ENCODE measurements around the gene MDP1.
A peak's percentile ranks its signal among the peaks of the same experiment; 100 is the strongest.

The MDP1 gene

DNA sequence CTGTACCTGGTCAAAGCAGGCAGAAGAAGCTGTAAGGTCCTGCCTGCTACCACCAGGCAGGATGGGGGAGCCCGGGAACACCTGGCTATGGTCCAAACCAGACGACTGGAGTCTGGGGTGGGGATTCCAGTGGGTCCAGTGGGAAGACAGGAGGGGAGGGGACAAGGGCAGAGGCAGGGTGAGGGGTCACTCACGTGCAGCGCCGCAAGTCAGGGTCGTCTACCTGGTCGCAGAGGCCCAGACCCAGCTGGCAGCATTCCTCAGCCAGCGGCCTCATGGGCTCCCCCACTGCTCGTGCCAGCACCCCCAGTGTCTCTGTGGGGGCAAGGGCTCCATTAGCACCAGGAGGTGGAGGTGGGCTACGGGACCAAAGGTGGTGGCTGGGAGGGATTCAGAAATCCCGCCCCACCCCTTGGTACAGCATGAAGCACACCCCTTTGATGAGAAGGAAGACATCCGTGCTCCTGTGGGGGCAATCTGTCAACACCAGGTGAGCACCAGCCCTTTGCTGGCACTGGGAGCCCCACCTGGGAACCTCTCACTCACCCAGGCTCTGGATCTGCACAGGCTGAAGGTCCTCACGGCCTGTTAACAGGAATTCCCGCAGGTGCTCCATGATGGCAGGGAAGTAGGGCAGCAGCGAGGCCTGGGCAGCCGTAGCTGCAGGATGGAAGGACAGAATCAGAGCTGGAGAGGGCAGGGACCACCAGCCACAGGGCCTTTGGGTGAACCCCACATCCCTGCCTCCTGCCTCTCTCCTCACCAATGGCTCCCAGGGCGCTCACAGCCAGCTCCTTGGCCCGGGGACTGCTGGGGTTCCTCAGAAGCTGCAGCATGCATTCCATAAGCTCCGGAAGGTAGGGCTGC, 31.5 kb downstream of the MDP1 start:
- H3K36me3 ChIP-seq (ENCODE audit: control insufficient read depth in 1 of 2, insufficient read depth in 2 of 2, low read length in 2 of 2): peaks cover 46 to 73% of the 10 kb centered on the region in 2 donors
- no peaks in the 10 kb centered on the region for H3K27me3 ChIP-seq (ENCODE audit: low read depth, low read length)
- H3K27ac ChIP-seq (ENCODE audit: low read length): no peak overlapping the region
- H3K4me1 ChIP-seq (ENCODE audit: control insufficient read depth in 1 of 2, insufficient read depth in 2 of 2, low read length in 2 of 2): peaks cover 4 to 21% of the 10 kb centered on the region in 2 donors
- no peak overlapping the region for H3K4me3 ChIP-seq (ENCODE audit: low read depth in 1 of 2, low read length in 2 of 2)
- no peaks in the 10 kb centered on the region for H3K9me3 ChIP-seq (ENCODE audit: control insufficient read depth in 1 of 2, low read length in 2 of 2)

DNA sequence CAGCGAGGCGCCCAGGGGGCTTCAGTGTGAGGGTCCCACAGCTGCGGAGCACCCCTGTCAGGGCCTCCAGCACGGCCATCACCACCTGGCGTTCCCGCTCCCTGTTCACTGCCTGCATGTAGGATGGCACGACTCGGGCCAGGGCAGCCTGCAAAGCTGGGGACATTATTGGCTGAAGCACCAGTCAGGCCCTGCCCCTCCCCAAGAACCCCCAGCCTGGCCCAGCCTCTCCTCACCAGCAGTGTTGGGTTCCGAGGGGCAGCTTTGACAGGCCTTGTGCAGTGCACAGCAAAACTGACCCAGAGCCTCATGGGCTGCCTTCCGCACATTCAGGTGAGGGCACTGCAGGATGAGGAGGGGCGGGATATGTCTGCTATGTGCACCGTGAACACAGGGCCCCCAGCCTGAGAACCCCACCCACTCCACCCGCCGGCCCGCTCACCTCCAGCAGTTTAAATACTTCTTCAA, 32.8 kb downstream of the MDP1 start:
- H3K27me3 ChIP-seq (ENCODE audit: low read depth, low read length): no peaks in the 10 kb centered on the region
- peaks cover 4 to 12% of the 10 kb centered on the region in 2 donors for H3K4me1 ChIP-seq (ENCODE audit: control insufficient read depth in 1 of 2, insufficient read depth in 2 of 2, low read length in 2 of 2)
- no peak overlapping the region for H3K4me3 ChIP-seq (ENCODE audit: low read depth in 1 of 2, low read length in 2 of 2)
- no peaks in the 10 kb centered on the region for H3K9me3 ChIP-seq (ENCODE audit: control insufficient read depth in 1 of 2, low read length in 2 of 2)
- no peak overlapping the region for H3K27ac ChIP-seq (ENCODE audit: low read length)
- peaks cover 53 to 86% of the 10 kb centered on the region in 2 donors for H3K36me3 ChIP-seq (ENCODE audit: control insufficient read depth in 1 of 2, insufficient read depth in 2 of 2, low read length in 2 of 2)

DNA sequence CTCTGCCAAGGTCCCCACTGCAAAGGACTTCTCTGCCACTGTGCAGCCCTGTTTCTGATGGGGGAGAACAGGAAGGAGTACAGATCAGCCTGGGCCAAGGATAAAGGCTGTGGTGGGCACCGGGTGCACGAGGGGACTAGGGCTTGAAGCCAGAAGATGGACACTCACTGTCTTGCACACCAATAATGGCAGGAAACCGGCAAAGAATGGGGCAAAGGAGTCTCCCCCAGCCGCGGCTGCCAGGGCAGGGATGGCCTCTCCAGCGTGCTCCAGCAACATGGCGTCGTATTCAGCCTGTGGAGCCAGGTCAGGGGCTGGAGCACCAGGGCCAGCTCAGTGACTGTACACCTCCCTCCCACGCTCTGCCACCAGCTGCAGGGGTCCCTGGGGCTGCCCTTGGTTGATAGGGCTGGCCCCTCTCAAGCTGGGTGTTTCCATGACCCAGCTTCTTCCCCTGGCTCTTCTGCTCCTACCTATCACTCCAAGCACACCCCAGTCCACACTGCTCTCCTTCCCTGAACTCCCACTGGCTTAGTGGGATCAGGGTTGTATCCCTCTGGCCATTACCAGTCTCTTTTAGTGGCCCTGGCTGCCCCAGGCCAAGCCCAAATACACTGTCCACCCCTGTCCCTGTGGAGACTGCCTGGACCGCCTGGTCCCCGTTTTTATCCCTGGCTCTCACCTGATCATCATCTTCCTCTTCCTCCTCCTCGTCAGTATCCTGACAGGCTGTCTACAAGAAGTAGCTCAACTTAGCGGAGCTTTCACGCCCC, 33.6 kb downstream of the MDP1 start:
- Histone ChIP-seq H3K27me3 (ENCODE audit: low read depth, low read length) (no peaks in the 10 kb centered on the region), H3K4me3 (ENCODE audit: low read depth in 1 of 2, low read length in 2 of 2) (no peak overlapping the region), H3K36me3 (ENCODE audit: control insufficient read depth in 1 of 2, insufficient read depth in 2 of 2, low read length in 2 of 2) (peaks cover 53 to 94% of the 10 kb centered on the region in 2 donors), H3K9me3 (ENCODE audit: control insufficient read depth in 1 of 2, low read length in 2 of 2) (no peaks in the 10 kb centered on the region), H3K4me1 (ENCODE audit: control insufficient read depth in 1 of 2, insufficient read depth in 2 of 2, low read length in 2 of 2) (peaks cover 0 to 5% of the 10 kb centered on the region in 2 donors), H3K27ac (ENCODE audit: low read length) (no peak overlapping the region)

DNA sequence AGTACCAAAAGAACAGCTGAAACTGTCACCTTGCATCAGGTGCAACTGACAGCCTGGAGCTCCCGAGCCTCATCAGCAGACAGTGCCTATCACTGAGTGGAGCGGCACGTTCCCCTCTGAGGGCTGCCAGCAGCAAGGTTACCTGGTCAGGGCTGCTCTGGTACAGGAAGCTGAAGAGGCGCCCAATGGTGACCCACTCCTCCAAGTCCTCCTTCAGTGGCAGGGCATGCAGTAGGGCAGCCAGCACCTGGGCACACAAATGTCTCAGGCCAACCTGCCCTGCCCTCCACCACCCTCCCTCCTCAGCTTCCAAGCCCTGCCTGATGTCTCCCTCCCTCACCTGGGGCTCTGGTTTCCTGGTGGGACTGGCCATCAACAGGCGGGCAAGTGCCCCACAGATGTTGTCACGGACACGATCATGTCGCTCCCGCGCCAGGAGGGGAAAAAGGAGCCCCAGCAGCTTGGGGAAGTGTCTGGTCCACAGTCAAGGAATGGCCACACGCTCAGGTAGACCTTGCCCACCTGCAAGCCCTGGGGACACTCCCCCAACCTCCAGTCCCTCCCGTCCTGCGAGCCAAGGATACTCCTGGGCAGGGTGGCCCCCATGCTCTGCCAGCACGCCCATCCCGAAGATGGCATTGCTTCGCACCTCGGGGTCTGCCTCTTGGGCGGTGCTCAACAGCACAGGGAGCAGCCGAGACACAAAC, 34.3 kb downstream of the MDP1 start:
- Histone ChIP-seq H3K27ac (ENCODE audit: low read length) (no peak overlapping the region), H3K27me3 (ENCODE audit: low read depth, low read length) (no peaks in the 10 kb centered on the region), H3K36me3 (ENCODE audit: control insufficient read depth in 1 of 2, insufficient read depth in 2 of 2, low read length in 2 of 2) (peaks cover 54 to 98% of the 10 kb centered on the region in 2 donors), H3K9me3 (ENCODE audit: control insufficient read depth in 1 of 2, low read length in 2 of 2) (no peaks in the 10 kb centered on the region), H3K4me1 (ENCODE audit: control insufficient read depth in 1 of 2, insufficient read depth in 2 of 2, low read length in 2 of 2) (peaks cover 0 to 3% of the 10 kb centered on the region in 2 donors), H3K4me3 (ENCODE audit: low read depth in 1 of 2, low read length in 2 of 2) (no peak overlapping the region)

DNA sequence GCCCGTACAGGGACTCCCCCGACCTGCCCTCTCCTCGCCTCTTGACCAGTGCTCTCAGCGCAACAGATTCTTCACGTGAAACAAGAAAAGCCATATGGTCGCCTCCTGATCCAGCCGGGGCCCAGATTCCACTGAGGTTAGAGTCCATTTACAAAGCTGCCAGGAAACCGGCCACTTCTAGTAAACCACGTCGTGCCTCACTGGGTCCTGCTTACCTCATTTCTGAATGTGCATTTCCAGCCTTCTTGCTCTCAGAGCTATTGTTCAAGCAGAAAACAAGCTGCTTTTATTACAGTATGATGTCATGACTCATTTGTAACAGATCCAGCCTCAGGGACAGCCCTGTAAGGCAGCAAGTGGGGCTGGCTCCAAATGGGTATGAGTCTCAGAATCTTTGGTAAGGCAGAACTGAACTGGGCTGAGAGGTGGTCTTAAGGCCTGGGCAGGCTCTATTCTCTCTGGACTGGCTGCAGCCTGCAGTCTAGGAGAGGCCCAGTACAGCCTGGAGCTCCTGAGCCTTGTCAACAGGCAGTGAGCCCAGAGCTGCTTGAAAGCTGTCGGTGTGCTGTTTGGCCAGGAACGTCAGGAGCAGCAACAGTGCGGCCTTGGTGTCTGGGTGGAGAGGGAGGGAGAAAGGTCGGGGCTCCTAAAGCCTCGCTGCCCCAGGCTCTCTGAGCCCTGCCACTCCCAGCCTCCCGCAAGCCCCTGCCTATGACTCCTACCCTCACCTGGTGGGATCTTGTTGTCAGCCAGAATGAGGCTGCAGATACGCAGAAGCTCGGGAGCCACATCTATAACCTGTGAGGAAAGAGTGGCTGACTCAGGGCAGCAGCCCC, 35.7 kb downstream of the MDP1 start:
- no peak overlapping the region for H3K4me3 ChIP-seq (ENCODE audit: low read depth in 1 of 2, low read length in 2 of 2)
- H3K27ac ChIP-seq (ENCODE audit: low read length): peak overlapping the region; percentile 65
- peaks cover 0 to 3% of the 10 kb centered on the region in 2 donors for H3K4me1 ChIP-seq (ENCODE audit: control insufficient read depth in 1 of 2, insufficient read depth in 2 of 2, low read length in 2 of 2)
- no peaks in the 10 kb centered on the region for H3K9me3 ChIP-seq (ENCODE audit: control insufficient read depth in 1 of 2, low read length in 2 of 2)
- no peaks in the 10 kb centered on the region for H3K27me3 ChIP-seq (ENCODE audit: low read depth, low read length)
- peaks cover 46 to 86% of the 10 kb centered on the region in 2 donors for H3K36me3 ChIP-seq (ENCODE audit: control insufficient read depth in 1 of 2, insufficient read depth in 2 of 2, low read length in 2 of 2)

DNA sequence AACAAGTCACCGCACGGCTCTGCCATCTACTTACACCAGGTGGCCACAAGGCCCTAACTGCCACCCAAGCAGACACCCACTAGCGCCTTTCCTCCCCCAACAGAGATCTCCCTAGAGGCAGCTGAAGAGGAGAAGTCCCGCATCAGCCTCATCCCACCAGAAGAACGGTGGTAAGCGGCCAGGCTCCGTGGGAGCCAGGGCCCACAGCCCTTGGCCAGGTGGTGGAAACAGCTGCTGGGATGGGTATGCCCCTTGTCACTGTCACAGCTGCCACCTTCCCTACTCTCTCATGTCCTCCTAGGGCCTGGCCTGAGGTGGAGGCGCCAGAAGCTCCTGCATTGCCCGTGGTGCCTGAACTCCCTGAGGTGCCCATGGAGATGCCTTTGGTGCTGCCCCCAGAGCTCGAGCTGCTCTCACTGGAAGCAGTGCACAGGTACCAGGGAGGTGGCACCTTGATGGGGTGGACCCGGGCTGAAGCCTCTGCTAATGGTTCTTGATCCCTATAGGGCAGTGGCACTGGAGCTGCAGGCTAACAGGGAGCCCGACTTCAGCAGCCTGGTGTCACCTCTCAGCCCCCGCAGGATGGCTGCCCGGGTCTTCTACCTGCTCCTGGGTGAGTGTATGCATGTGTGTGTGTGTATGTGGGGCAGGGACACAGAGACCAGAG, 36.4 kb downstream of the MDP1 start:
- Histone ChIP-seq H3K36me3 (ENCODE audit: control insufficient read depth in 1 of 2, insufficient read depth in 2 of 2, low read length in 2 of 2) (peaks cover 45 to 81% of the 10 kb centered on the region in 2 donors), H3K9me3 (ENCODE audit: control insufficient read depth in 1 of 2, low read length in 2 of 2) (no peaks in the 10 kb centered on the region), H3K27me3 (ENCODE audit: low read depth, low read length) (no peaks in the 10 kb centered on the region), H3K27ac (ENCODE audit: low read length) (peak overlapping the region; percentile 65), H3K4me3 (ENCODE audit: low read depth in 1 of 2, low read length in 2 of 2) (no peak overlapping the region), H3K4me1 (ENCODE audit: control insufficient read depth in 1 of 2, insufficient read depth in 2 of 2, low read length in 2 of 2) (peaks cover 0 to 3% of the 10 kb centered on the region in 2 donors)

DNA sequence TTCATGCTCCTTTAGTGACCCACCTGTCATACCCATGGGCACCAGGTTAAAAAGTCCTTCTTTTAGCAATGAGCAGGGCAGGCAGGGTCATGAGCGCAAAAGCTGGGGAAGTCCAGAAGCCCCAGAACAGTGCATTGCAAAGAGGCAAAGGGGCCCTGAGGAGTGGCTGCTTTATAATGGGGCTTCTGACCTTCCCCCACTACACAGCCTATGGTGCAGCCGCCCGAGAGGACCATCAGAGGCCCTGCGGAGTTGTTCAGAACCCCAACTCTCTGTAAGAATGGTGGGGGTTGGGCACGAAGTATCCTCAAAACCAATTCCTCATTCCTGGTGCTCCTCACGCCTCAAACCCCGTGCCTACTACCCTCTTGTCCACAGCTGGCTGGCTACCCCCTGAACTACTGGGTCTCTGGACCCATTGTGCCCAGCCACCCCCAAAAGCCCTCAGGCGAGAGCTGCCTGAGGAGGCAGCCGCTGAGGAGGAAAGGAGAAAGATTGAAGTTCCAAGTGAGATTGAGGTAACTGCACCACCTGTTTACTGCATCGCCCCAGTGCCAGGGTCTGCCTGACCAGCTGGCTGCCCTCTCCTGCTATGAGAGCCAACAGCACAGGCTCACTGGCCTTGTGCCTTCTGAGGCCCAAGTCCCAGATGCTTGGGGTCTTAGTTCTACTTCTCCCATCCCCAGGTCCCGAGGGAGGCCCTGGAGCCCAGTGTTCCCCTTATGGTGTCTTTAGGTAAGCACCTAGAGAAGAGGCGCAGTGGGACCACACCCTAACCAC, 37.3 kb downstream of the MDP1 start:
- H3K4me3 ChIP-seq (ENCODE audit: low read depth in 1 of 2, low read length in 2 of 2): no peak overlapping the region
- no peaks in the 10 kb centered on the region for H3K9me3 ChIP-seq (ENCODE audit: control insufficient read depth in 1 of 2, low read length in 2 of 2)
- no peak overlapping the region for H3K27ac ChIP-seq (ENCODE audit: low read length)
- H3K4me1 ChIP-seq (ENCODE audit: control insufficient read depth in 1 of 2, insufficient read depth in 2 of 2, low read length in 2 of 2): peaks cover 0 to 3% of the 10 kb centered on the region in 2 donors
- peaks cover 42 to 73% of the 10 kb centered on the region in 2 donors for H3K36me3 ChIP-seq (ENCODE audit: control insufficient read depth in 1 of 2, insufficient read depth in 2 of 2, low read length in 2 of 2)
- H3K27me3 ChIP-seq (ENCODE audit: low read depth, low read length): no peaks in the 10 kb centered on the region

DNA sequence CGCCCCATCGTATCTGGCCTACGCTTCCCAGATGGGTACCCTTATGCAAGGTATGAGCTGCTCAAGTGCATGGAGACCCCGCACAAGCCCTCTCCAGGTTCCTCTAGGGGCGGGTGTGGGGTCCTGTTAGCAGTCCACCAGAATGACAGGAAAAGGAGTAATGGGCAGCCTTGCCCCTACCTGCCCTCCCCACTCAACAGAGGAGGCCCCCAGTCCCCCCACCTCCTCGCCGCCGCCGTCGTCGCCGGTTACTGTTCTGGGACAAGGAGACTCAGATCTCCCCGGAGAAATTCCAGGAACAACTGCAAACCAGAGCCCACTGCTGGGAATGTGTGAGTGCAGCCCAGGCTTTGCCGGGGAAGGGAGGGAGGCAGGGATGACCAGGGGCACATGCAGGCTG, 38.0 kb downstream of the MDP1 start:
- no peaks in the 10 kb centered on the region for H3K27me3 ChIP-seq (ENCODE audit: low read depth, low read length)
- H3K9me3 ChIP-seq (ENCODE audit: control insufficient read depth in 1 of 2, low read length in 2 of 2): no peaks in the 10 kb centered on the region
- H3K27ac ChIP-seq (ENCODE audit: low read length): no peak overlapping the region
- H3K4me3 ChIP-seq (ENCODE audit: low read depth in 1 of 2, low read length in 2 of 2): no peak overlapping the region
- peaks cover 0 to 3% of the 10 kb centered on the region in 2 donors for H3K4me1 ChIP-seq (ENCODE audit: control insufficient read depth in 1 of 2, insufficient read depth in 2 of 2, low read length in 2 of 2)
- peaks cover 37 to 66% of the 10 kb centered on the region in 2 donors for H3K36me3 ChIP-seq (ENCODE audit: control insufficient read depth in 1 of 2, insufficient read depth in 2 of 2, low read length in 2 of 2)

DNA sequence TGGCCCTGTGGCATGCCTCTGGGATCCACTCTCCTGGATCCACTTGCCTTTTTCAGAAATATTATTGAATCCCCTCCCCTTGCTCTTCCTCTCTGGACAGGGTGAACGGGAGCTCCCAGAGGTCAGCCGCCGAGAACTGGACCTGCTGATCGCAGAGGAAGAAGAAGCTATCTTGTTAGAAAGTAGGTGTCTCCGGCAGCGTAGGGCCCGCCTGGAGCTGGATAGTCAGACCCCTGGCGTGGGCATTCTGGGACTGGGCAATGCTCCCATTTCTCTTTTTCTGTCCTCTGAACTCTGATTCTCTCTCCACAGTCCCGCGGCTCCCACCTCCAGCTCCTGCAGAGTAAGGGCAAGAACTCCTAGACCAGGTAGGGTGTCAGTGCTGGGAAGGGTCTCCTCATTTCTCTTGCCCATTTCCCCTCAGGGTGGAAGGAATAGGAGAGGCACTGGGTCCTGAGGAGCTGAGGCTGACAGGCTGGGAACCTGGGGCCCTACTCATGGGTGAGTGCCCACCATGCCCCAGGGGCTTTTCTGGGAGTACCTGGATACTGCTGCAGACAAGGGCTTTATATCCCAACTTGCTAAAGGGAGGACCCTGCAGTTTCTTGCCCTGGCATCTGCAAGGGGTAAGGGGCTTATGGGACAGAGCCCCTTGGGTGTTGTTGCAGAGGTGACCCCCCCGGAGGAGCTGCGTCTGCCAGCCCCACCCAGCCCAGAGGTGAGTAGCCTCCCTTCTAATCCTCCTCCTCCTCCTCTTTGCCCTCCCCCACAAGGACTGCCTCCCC, 38.6 kb downstream of the MDP1 start:
- peaks cover 33 to 60% of the 10 kb centered on the region in 2 donors for H3K36me3 ChIP-seq (ENCODE audit: control insufficient read depth in 1 of 2, insufficient read depth in 2 of 2, low read length in 2 of 2)
- H3K27ac ChIP-seq (ENCODE audit: low read length): no peak overlapping the region
- peaks cover 0 to 6% of the 10 kb centered on the region in 2 donors for H3K4me1 ChIP-seq (ENCODE audit: control insufficient read depth in 1 of 2, insufficient read depth in 2 of 2, low read length in 2 of 2)
- H3K4me3 ChIP-seq (ENCODE audit: low read depth in 1 of 2, low read length in 2 of 2): no peak overlapping the region
- H3K27me3 ChIP-seq (ENCODE audit: low read depth, low read length): no peaks in the 10 kb centered on the region
- no peaks in the 10 kb centered on the region for H3K9me3 ChIP-seq (ENCODE audit: control insufficient read depth in 1 of 2, low read length in 2 of 2)
